Renal pelvis (tissue), 4 donors: ENCODE data around the gene CELF5. TPM values are rescaled to one million over a fixed set of nuclear protein-coding genes. Genes with fewer than 3 reads are reported as not detected.
"Not testable (repeated sequence)": the region's sequence is repeated elsewhere in the genome, so short reads cannot be mapped to it uniquely, and the experiment has no call there.

Source experiments
- DNase-seq: peaks from one replicate; pipeline ENCODE4 v3.0.0-alpha.2; 2013
- polyA plus RNA-seq, 3 donors: library from polyadenylated mRNA; unstranded; fragments of 120-200 nt; gene quantifications; one replicate each; pipeline ENCODE4 v1.2.1, GENCODE V29; 2013; ENCODE audit not compliant: insufficient read length in 3 of 3

CELF5 gene
- polyA plus RNA-seq, 3 donors: 1.1 to 1.3 (median 1.1) TPM

- no peak for DNase-seq
Observed at GRCh38 chr19:3320853-3321252, 96.4 kb downstream of the CELF5 start.

- no peak for DNase-seq
Observed at GRCh38 chr19:3321696-3322095, 97.2 kb downstream of the CELF5 start.

- DNase-seq: no peak
Observed at GRCh38 chr19:3322199-3322978, 97.9 kb downstream of the CELF5 start.

GRCh38 chr19:3323026-3323425 lies 98.6 kb downstream of the CELF5 start:
- no peak for DNase-seq

- no peak for DNase-seq
Observed at GRCh38 chr19:3323658-3324057, 99.2 kb downstream of the CELF5 start.

- no peak for DNase-seq
Observed at GRCh38 chr19:3324405-3324856, 100.0 kb downstream of the CELF5 start.

- no peak for DNase-seq
Observed at GRCh38 chr19:3325451-3325850, 101.0 kb downstream of the CELF5 start.

GRCh38 chr19:3328743-3329142 lies 104.3 kb downstream of the CELF5 start:
- DNase-seq: no peak

GRCh38 chr19:3330047-3330446 lies 105.6 kb downstream of the CELF5 start:
- DNase-seq: no peak

- DNase-seq: not testable (repeated sequence)
Observed at GRCh38 chr19:3332232-3332631, 107.8 kb downstream of the CELF5 start.

GRCh38 chr19:3333020-3333583 lies 108.6 kb downstream of the CELF5 start:
- no peak for DNase-seq

GRCh38 chr19:3333662-3334061 lies 109.2 kb downstream of the CELF5 start:
- no peak for DNase-seq

- not testable (repeated sequence) for DNase-seq
Observed at GRCh38 chr19:3334749-3335430, 110.4 kb downstream of the CELF5 start.

- DNase-seq: no peak
Observed at GRCh38 chr19:3335431-3336350, 111.2 kb downstream of the CELF5 start.

GRCh38 chr19:3336351-3336679 lies 111.9 kb downstream of the CELF5 start:
- DNase-seq: no peak

GRCh38 chr19:3336680-3337523 lies 112.4 kb downstream of the CELF5 start:
- no peak for DNase-seq

GRCh38 chr19:3338541-3339181 lies 114.2 kb downstream of the CELF5 start:
- DNase-seq: no peak

- DNase-seq: no peak
Observed at GRCh38 chr19:3340340-3340739, 115.9 kb downstream of the CELF5 start.

GRCh38 chr19:3342246-3342645 lies 117.8 kb downstream of the CELF5 start:
- no peak for DNase-seq

GRCh38 chr19:3342962-3343361 lies 118.5 kb downstream of the CELF5 start:
- DNase-seq: not testable (repeated sequence)
